Measurements from ENCODE around the gene ROBO2. TPM values are rescaled to one million over a fixed set of nuclear protein-coding genes. Genes with fewer than 3 reads are reported as not detected.

The ROBO2 gene
- total RNA-seq, 6 experiments from 2014 or later, result 0.09 to 0.36 (median 0.20) TPM

DNA sequence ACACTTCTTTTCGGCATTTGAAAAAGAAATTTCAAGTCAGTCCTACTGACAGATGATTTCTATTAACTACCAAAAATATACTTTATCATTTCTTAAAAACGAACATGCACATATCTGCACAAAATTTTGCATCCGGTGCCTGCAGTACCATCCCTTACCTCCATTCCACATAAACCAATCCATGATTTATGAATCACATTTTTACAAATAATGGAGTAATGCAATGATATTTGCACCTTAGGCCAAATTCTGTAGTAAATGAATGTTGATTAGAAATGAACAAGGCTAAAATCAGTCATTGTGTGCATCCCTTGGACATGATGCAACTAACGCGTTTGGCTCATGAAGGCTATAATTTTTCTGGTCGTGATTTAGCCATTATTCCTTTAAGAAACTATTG, 46.5 kb downstream of the ROBO2 start:
- TF ChIP-seq, protein P1, sequence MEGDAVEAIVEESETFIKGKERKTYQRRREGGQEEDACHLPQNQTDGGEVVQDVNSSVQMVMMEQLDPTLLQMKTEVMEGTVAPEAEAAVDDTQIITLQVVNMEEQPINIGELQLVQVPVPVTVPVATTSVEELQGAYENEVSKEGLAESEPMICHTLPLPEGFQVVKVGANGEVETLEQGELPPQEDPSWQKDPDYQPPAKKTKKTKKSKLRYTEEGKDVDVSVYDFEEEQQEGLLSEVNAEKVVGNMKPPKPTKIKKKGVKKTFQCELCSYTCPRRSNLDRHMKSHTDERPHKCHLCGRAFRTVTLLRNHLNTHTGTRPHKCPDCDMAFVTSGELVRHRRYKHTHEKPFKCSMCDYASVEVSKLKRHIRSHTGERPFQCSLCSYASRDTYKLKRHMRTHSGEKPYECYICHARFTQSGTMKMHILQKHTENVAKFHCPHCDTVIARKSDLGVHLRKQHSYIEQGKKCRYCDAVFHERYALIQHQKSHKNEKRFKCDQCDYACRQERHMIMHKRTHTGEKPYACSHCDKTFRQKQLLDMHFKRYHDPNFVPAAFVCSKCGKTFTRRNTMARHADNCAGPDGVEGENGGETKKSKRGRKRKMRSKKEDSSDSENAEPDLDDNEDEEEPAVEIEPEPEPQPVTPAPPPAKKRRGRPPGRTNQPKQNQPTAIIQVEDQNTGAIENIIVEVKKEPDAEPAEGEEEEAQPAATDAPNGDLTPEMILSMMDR (IDR thresholded peaks at IDR 0.05), result peak; percentile 25; the same call in 1 of the 2 replicates
- Mint-ChIP-seq H3K27me3 (ENCODE audit: insufficient read depth) (no peaks in the 10 kb centered on the region), H3K4me3 (no peak overlapping the region), H3K4me1 (ENCODE audit: low read depth) (no peaks in the 10 kb centered on the region), H3K27ac (no peak overlapping the region), H3K36me3 (ENCODE audit: low read depth) (no peaks in the 10 kb centered on the region), H3K9me3 (peaks cover 23% of the 10 kb centered on the region)
- DNase-seq, result no peak

DNA sequence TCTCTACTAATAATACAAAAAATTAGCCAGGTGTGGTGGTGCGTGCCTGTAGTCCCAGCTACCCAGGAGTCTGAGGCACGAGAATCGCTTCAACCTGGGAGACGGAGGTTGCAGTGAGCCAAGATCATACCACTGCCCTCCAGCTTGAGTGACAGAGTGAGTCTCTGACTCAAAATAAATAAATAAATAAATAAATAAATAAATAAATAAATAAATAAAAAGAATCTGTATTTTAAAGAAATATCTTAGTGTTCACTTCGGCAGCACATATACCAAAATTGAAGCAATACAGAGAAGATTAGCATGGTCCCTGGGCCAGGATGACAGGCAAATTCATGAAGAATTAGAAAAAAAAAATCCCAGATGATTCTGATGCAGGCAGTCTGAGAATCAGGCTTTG, 51.9 kb downstream of the ROBO2 start:
- TF ChIP-seq, protein P1 (IDR thresholded peaks at IDR 0.05), result no peak
- DNase-seq, result no peak
- Mint-ChIP-seq H3K36me3 (ENCODE audit: low read depth) (no peaks in the 10 kb centered on the region), H3K4me1 (ENCODE audit: low read depth) (no peaks in the 10 kb centered on the region), H3K27ac (no peak overlapping the region), H3K27me3 (ENCODE audit: insufficient read depth) (no peaks in the 10 kb centered on the region), H3K4me3 (no peak overlapping the region), H3K9me3 (peaks cover 30% of the 10 kb centered on the region)

- H3K4me3 Mint-ChIP-seq, result no peak overlapping the region
- TF ChIP-seq, protein P1 (IDR thresholded peaks at IDR 0.05), result no peak
- peaks cover 43% of the 10 kb centered on the region for H3K9me3 Mint-ChIP-seq
- H3K27me3 Mint-ChIP-seq (ENCODE audit: insufficient read depth), result no peaks in the 10 kb centered on the region
- no peak for DNase-seq
- H3K36me3 Mint-ChIP-seq (ENCODE audit: low read depth), result no peaks in the 10 kb centered on the region
- H3K27ac Mint-ChIP-seq, result no peak overlapping the region
- no peaks in the 10 kb centered on the region for H3K4me1 Mint-ChIP-seq (ENCODE audit: low read depth)
Observed at GRCh38 chr3:77093101-77093500, 53.2 kb downstream of the ROBO2 start.

DNA sequence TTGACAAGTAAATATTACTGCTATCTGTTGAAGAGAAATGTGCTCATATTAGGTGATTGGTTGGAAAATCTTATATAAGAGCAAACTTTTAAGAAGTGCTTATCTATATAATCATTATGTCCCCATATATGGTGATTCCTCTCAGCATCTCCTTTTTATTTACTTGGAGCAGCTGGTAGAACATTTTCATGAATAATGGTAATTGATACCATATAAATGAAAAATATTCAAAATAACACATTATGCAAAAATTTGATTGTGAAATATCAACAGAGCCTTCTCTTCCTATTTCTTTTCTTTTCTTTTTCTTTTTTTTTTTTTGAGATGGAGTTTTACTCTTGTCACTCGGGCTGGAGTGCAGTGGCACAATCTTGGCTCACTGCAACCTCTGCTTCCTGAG, 56.2 kb downstream of the ROBO2 start:
- Mint-ChIP-seq H3K9me3 (peaks cover 46% of the 10 kb centered on the region), H3K4me1 (ENCODE audit: low read depth) (no peaks in the 10 kb centered on the region), H3K27ac (no peak overlapping the region), H3K4me3 (no peak overlapping the region), H3K27me3 (ENCODE audit: insufficient read depth) (no peaks in the 10 kb centered on the region), H3K36me3 (ENCODE audit: low read depth) (peaks cover 4% of the 10 kb centered on the region; the same call in 1 of the 2 replicates)
- TF ChIP-seq, protein P1 (IDR thresholded peaks at IDR 0.05), result no peak
- no peak for DNase-seq

DNA sequence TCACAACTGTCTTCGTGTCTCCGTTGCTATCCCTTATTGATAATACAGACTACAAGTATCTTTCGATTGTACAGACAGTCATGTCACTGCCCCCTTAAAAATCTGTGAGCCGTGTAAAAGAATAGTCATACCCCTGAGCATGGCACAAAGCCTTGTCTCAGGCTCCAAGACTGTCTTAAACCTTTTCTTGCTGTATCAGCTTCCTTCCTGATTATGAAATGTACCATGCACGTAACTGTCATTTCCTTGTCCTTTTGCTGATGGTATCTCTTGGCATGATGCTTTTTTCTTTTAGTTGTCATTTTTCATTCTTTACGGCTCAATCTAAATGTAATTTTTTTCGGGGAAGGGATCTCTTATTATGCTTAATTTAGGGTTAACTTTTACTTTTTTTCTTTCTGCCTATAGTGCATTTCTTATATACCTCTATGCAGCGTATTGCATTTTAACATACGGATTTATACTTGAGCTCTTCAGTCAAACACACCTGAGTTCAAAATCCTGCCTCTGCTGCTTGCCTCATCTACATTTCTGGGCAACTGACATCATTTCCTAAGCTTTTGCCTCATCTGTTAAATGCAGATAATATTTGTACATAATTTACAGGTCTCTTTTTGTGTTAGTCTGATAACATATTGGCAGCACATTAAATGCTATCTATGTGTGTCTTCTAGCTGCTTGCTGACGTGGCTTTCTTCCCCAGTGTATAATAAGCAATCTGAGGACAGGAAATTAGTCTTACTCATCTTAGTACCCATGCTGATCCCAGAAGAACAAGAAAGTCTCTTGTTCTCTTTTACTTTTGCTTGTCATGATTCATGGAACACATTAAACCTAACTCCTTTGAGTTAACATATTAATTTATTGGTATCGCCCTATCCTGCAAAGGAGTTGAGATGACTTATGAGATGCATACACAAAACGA, 57.3 kb downstream of the ROBO2 start:
- Mint-ChIP-seq H3K4me1 (ENCODE audit: low read depth) (no peaks in the 10 kb centered on the region), H3K36me3 (ENCODE audit: low read depth) (peaks cover 7% of the 10 kb centered on the region; the same call in 1 of the 2 replicates), H3K4me3 (no peak overlapping the region), H3K9me3 (peaks cover 57% of the 10 kb centered on the region), H3K27me3 (ENCODE audit: insufficient read depth) (no peaks in the 10 kb centered on the region), H3K27ac (no peak overlapping the region)
- TF ChIP-seq, protein P1 (IDR thresholded peaks at IDR 0.05), result no peak
- DNase-seq, result no peak

All from HFFc6 (cell line).